Stimulated activated CD4-positive, alpha-beta T cell treated with anti-CD3 and anti-CD28 coated beads, Interleukin-1b, Interleukin-23, amount 100 ng/mL, for 24 hours (primary cell): ENCODE results near the gene MZB1.
"Not testable (repeated sequence)": the region's sequence is repeated elsewhere in the genome, so short reads cannot be mapped to it uniquely, and the experiment has no call there.

ENCODE experiments used
- DNase-seq, 4 experiments: peaks; one replicate each; pipeline ENCODE4 v3.0.0-alpha.2; 2020; ENCODE audit warnings: low read depth in 4 of 4, low spot score in 1 of 4

MZB1 gene

GRCh38 chr5:139378101-139378825 lies 11.4 kb downstream of the MZB1 start:
- DNase-seq: no peak

GRCh38 chr5:139377226-139377625 lies 12.5 kb downstream of the MZB1 start:
- DNase-seq: no peak

GRCh38 chr5:139376364-139376763 lies 13.3 kb downstream of the MZB1 start:
- DNase-seq: no peak

GRCh38 chr5:139374909-139375308 lies 14.8 kb downstream of the MZB1 start:
- no peak for DNase-seq

- DNase-seq: no peak
Measured at GRCh38 chr5:139371482-139372435, 18.0 kb downstream of the MZB1 start.

- no peak for DNase-seq
Measured at GRCh38 chr5:139369181-139369580, 20.5 kb downstream of the MZB1 start.

- no peak for DNase-seq
Measured at GRCh38 chr5:139368613-139369012, 21.1 kb downstream of the MZB1 start.

GRCh38 chr5:139364466-139364865 lies 25.2 kb downstream of the MZB1 start:
- no peak for DNase-seq

- no peak for DNase-seq
Measured at GRCh38 chr5:139363937-139364336, 25.8 kb downstream of the MZB1 start.

- DNase-seq: no peak
Measured at GRCh38 chr5:139361835-139362429, 27.8 kb downstream of the MZB1 start.

GRCh38 chr5:139360384-139360783 lies 29.3 kb downstream of the MZB1 start:
- no peak for DNase-seq

GRCh38 chr5:139358064-139358463 lies 31.6 kb downstream of the MZB1 start:
- DNase-seq: no peak

- not testable (repeated sequence) for DNase-seq
Measured at GRCh38 chr5:139355900-139356299, 33.8 kb downstream of the MZB1 start.

GRCh38 chr5:139354186-139354585 lies 35.5 kb downstream of the MZB1 start:
- no peak for DNase-seq

GRCh38 chr5:139347863-139348262 lies 41.9 kb downstream of the MZB1 start:
- not testable (repeated sequence) for DNase-seq

GRCh38 chr5:139345442-139345841 lies 44.3 kb downstream of the MZB1 start:
- DNase-seq: not testable (repeated sequence)

GRCh38 chr5:139344177-139344576 lies 45.5 kb downstream of the MZB1 start:
- no peak for DNase-seq

GRCh38 chr5:139343476-139343875 lies 46.2 kb downstream of the MZB1 start:
- DNase-seq: no peak

- DNase-seq: peak in 1 of 4 experiments; percentile 76
Measured at GRCh38 chr5:139342423-139342723, 47.3 kb downstream of the MZB1 start.

- peak; percentile 93 to 97 (median 96) for DNase-seq
Measured at GRCh38 chr5:139341689-139342422, 47.9 kb downstream of the MZB1 start, which contains the start of gene PAIP2. TSS of gene PAIP2 (plus strand) at chr5:139341854. CDS start at chr5:139363785, 21,931 bp downstream.

- no peak for DNase-seq
Measured at GRCh38 chr5:139341187-139341688, 48.5 kb downstream of the MZB1 start.
